AG04450 (cell line): Measurements from ENCODE around the gene DNMBP. TPM values are rescaled to one million over a fixed set of nuclear protein-coding genes. Genes with fewer than 3 reads are reported as not detected.
A peak's percentile ranks its signal among the peaks of the same experiment; 100 is the strongest.

Experiments used
- CTCF ChIA-PET: fragments of 300-600, 350-600 bp; formaldehyde crosslinking; extraction: SDS; loops from one replicate; lab custom pipeline; 2022; ENCODE audit warnings: antibody characterized with exemption, inconsistent platforms; lab: Charles Lee
- POLR2A ChIA-PET: fragments of 350-600 bp; formaldehyde crosslinking; extraction: SDS; loops from one replicate; lab custom pipeline; 2021; ENCODE audit warnings: antibody characterized with exemption, inconsistent platforms; lab: Yijun Ruan, JAX
- DNase-seq: peaks from one replicate; pipeline ENCODE4 v3.0.0-alpha.2; 2011; ENCODE audit warnings: low read depth, low spot score
- H3K27ac ChIP-seq: one replicate; pipeline ENCODE4 v1.5.1; 2012; ENCODE audit warnings: low read depth, low read length, control low read depth
- H3K27me3 ChIP-seq: one replicate; pipeline ENCODE4 v1.6.0; 2012; ENCODE audit warnings: low read length; ENCODE audit not compliant: control insufficient read depth, insufficient read depth
- H3K4me3 ChIP-seq: 2 replicates; pipeline ENCODE4 v1.5.1; 2011; ENCODE audit warnings: mild to moderate bottlenecking, low read depth, low read length, control low read depth
- H3K9me3 ChIP-seq: 2 replicates; pipeline ENCODE4 v1.5.1; 2012; ENCODE audit warnings: low read length; ENCODE audit not compliant: control insufficient read depth, insufficient read depth
- CTCF ChIP-seq: IDR thresholded peaks from 2 replicates; pipeline ENCODE4 v1.5.1; 2011; ENCODE audit warnings: low read depth, low read length, control low read depth, inconsistent platforms
- polyA minus RNA-seq: library from RNA; depleted of rRNA, polyadenylated mRNA; stranded (reverse); fragments of >200 nt; gene quantifications from 2 replicates; pipeline ENCODE4 v1.2.3, GENCODE V29; 2011; rRNA and poly(A)+ RNA removed
- polyA plus RNA-seq: library from polyadenylated mRNA; depleted of rRNA; stranded (reverse); fragments of >200 nt; gene quantifications from 2 replicates; pipeline ENCODE4 v1.2.3, GENCODE V29; 2011; rRNA removed

Gene DNMBP
- 16.1 and 18.2 TPM in 2 replicates for polyA plus RNA-seq
- polyA minus RNA-seq, result 21.2 and 24.0 TPM in 2 replicates

DNA sequence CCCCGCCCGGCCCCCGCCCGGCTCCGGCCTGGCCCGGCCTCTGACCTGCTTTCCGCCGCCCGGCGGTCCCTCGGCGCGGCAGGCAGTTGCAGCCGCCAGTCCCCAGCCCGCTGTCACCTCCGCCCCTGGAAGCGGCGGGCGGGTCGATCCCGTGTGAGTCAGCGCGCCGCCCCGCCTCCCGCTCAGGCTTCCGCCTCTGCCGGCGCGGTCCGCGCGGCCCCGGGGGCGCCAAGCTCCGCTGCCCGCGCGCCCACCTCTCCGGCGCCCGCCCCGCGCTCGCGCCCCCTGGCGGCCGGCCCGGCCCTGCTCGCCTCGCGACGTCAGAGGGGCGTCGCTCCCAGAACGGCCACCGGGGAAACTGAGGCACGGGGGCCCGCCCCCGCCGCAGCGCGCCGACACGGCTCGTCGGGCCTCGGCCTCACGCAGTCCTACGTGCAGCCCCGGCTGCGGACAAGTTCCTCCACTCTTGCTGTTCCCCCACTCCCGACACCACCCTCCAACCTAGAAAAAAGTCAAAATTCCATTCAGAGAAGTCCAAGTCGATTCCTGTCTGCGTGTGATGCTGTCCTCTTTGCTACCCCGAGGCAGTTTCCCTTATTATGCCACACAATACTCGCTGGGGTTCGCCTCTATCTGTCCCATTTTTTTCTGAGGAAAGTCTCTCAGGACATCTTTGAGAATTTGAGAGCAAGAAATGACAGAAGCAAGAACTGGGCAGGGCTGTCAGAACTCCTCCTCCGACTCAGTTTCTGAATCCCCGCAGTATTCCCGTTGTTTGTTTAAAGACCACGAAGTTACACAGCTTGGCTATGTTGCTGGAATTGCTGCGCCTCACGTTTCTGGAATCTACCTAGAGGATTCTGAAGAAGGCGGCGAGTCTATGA lies at the start of gene DNMBP:
DNMBP (minus strand) TSS at position 155 of the 884 bp plus-strand sequence. CDS start 37,823 bp downstream, outside the sequence.
- DNase-seq, result no peak
- ChIA-PET CTCF (interaction anchor here (0.5 to 5.2 kb wide), 25 partner anchors 12 to 526 kb away, joined by 3 to 37 read pairs (median 4); partner anchors contain the start of gene HIF1AN), POLR2A (interaction anchor here (1.5 to 1.8 kb wide), 3 partner anchors 33 to 104 kb away, joined by 3 to 6 read pairs (median 5); no protein-coding TSS in a partner anchor)
- no peak; the same call in 1 of the 2 replicates for TF ChIP-seq CTCF
- H3K27me3 ChIP-seq, result no peaks in the 10 kb centered on the region
- peak within 1 kb of the TSS; percentile 62 for H3K27ac ChIP-seq
- peak within 1 kb of the TSS; percentile 94 for H3K4me3 ChIP-seq
- no peaks in the 10 kb centered on the region; the same call in 1 of the 2 replicates for H3K9me3 ChIP-seq

DNA sequence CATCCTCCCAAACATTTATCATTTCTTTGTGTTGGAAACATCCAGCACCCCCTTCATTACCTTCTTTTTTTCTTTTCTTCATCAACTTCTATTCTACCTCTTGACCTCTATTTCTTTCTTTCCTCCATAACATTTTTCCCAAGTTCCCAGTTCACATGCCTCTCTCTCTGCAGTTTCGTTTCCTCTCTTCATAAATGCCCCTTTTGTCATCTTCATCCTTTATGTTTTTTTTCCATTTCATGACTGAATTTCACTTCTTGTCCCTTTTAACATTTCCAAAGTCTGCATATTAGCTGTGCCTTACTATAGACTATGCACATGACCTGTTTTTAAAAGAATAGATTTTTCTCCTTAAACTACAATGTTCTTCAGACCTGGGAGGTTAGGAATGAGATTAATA lies 48.2 kb upstream of the DNMBP start:
- POLR2A ChIA-PET, result no interaction called here
- peaks cover 30% of the 10 kb centered on the region for H3K27me3 ChIP-seq
- TF ChIP-seq CTCF, result no peak
- no peak overlapping the region for H3K4me3 ChIP-seq
- DNase-seq, result no peak
- CTCF ChIA-PET, result interaction anchor here (2.2 kb wide), 2 partner anchors 13 to 212 kb away, joined by 9 to 16 read pairs; no protein-coding TSS in a partner anchor
- H3K27ac ChIP-seq, result no peak overlapping the region
- H3K9me3 ChIP-seq, result no peaks in the 10 kb centered on the region

- Histone ChIP-seq H3K27me3 (peaks cover 28% of the 10 kb centered on the region), H3K9me3 (no peaks in the 10 kb centered on the region), H3K4me3 (no peak overlapping the region), H3K27ac (no peak overlapping the region)
- DNase-seq, result no peak
- ChIA-PET POLR2A (no interaction called here), CTCF (interaction anchor here (2.1 to 4.1 kb wide), 2 partner anchors 8 to 208 kb away, joined by 22 to 26 read pairs; no protein-coding TSS in a partner anchor)
- no peak for TF ChIP-seq CTCF
These were observed 44.1 kb upstream of the DNMBP start for GRCh38 chr10:100053686-100054460.

GRCh38 chr10:100046021-100046486 lies 36.3 kb upstream of the DNMBP start:
- ChIA-PET POLR2A (interaction anchor here (0.7 kb wide), 1 partner anchor 200 kb away, joined by 4 read pairs; no protein-coding TSS in a partner anchor), CTCF (interaction anchor here (0.6 to 7.5 kb wide), 79 partner anchors 8 to 415 kb away, joined by 3 to 325 read pairs (median 4); partner anchors contain the start of genes COX15, CUTC, DNMBP and ERLIN1)
- Histone ChIP-seq H3K9me3 (no peaks in the 10 kb centered on the region), H3K27ac (no peak overlapping the region), H3K4me3 (no peak overlapping the region), H3K27me3 (no peaks in the 10 kb centered on the region)
- peak; percentile 97 for TF ChIP-seq CTCF
- DNase-seq, result peak; percentile 68
